GM12892 (cell line): ENCODE data around the gene DNAL4.

ENCODE experiments used
- POLR2A ChIP-seq: IDR thresholded peaks from 2 replicates; pipeline ENCODE4 v1.6.1; 2011; ENCODE audit warnings: low read depth, low read length, control low read depth
- POLR2AphosphoS5 ChIP-seq: IDR thresholded peaks from 2 replicates; pipeline ENCODE4 v1.6.1; 2011; ENCODE audit warnings: low read depth, low read length, control low read depth
- TAF1 ChIP-seq: IDR thresholded peaks from 2 replicates; pipeline ENCODE4 v1.6.1; 2011; ENCODE audit warnings: low read depth, mild to moderate bottlenecking, control low read depth, low read length, borderline replicate concordance

DNA sequence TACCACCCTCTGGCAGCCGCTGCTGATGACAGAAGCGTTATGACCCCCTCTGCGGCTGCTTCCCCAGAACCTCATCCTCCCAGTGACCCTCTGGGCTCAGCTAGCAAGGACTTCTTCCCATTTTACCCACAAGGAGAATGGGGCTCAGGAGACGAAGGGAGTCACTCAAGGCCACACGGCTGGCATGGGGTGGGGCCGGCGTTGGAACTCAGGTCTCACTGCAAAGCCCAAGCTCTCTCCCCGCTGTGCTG is 21.4 kb downstream of the DNAL4 start:
- TF ChIP-seq POLR2A (no peak), POLR2AphosphoS5 (no peak), TAF1 (no peak)
